Upper lobe of left lung (tissue), 4 donors: ENCODE results near the gene AKR1C4.

ENCODE experiments used
- CTCF ChIP-seq, 6 experiments: fragments of 450-650 bp in 4 of 6; fragments of 200-600 bp in 2 of 6; sonication (generic) in 2 of 6; IDR thresholded peaks; one replicate each; pipeline ENCODE4 v1.5.1; 2016 to 2019; ENCODE audit warnings: antibody characterized with exemption in 6 of 6
- EP300 ChIP-seq, 4 donors: sonication (generic); formaldehyde crosslinking; IDR thresholded peaks; one replicate each; pipeline ENCODE4 v1.5.1; 2017; ENCODE audit warnings: antibody characterized with exemption in 4 of 4, control low read depth in 2 of 4
- POLR2A ChIP-seq, 4 donors: fragments of 450-650 bp; IDR thresholded peaks; one replicate each; pipeline ENCODE4 v1.5.1; 2016 to 2017; ENCODE audit warnings: antibody characterized with exemption in 4 of 4, mild to moderate bottlenecking in 2 of 4
- POLR2AphosphoS5 ChIP-seq, 2 donors: sonication (generic); formaldehyde crosslinking; IDR thresholded peaks; one replicate each; pipeline ENCODE4 v1.5.1; 2017; ENCODE audit warnings: antibody characterized with exemption in 2 of 2

- TF ChIP-seq CTCF (IDR thresholded peaks at IDR 0.05) (no peak), POLR2A (IDR thresholded peaks at IDR 0.05) (no peak), POLR2AphosphoS5 (IDR thresholded peaks at IDR 0.05) (no peak), EP300 (IDR thresholded peaks at IDR 0.05) (no peak)
Observed at GRCh38 chr10:5147981-5148677, 48.5 kb upstream of the AKR1C4 start.
